NCI-H446 (cell line): ENCODE measurements around the gene ZSCAN31.
"Not testable (repeated sequence)": the region's sequence is repeated elsewhere in the genome, so short reads cannot be mapped to it uniquely, and the experiment has no call there.

ENCODE experiments used
- DNase-seq, 2 experiments: peaks; one replicate each; lab custom pipeline; 2025; lab: John Stamatoyannopoulos, UW

The ZSCAN31 gene

GRCh38 chr6:28335564-28336283 is at the start of gene ZSCAN31:
Gene ZSCAN31 (minus strand): TSS chr6:28336148. CDS start chr6:28329683, 6,465 bp downstream.
- peak; percentile 85 to 94 for DNase-seq

GRCh38 chr6:28384143-28384533 is 48.2 kb upstream of the ZSCAN31 start:
- DNase-seq = no peak

- no peak for DNase-seq
Observed at GRCh38 chr6:28383235-28384142, 47.5 kb upstream of the ZSCAN31 start.

GRCh38 chr6:28380381-28380780 is 44.4 kb upstream of the ZSCAN31 start:
- DNase-seq = no peak

- DNase-seq = no peak
Observed at GRCh38 chr6:28378644-28379043, 42.7 kb upstream of the ZSCAN31 start.

- no peak for DNase-seq
Observed at GRCh38 chr6:28377879-28378278, 41.9 kb upstream of the ZSCAN31 start.

GRCh38 chr6:28373925-28374324 is 38.0 kb upstream of the ZSCAN31 start:
- DNase-seq = no peak

- DNase-seq = no peak
Observed at GRCh38 chr6:28371706-28372451, 35.9 kb upstream of the ZSCAN31 start.

GRCh38 chr6:28371280-28371679 is 35.3 kb upstream of the ZSCAN31 start:
- no peak for DNase-seq

- DNase-seq = no peak
Observed at GRCh38 chr6:28370440-28370839, 34.5 kb upstream of the ZSCAN31 start.

GRCh38 chr6:28369463-28369862 is 33.5 kb upstream of the ZSCAN31 start:
- DNase-seq = no peak

GRCh38 chr6:28368522-28368921 is 32.6 kb upstream of the ZSCAN31 start:
- DNase-seq = no peak

GRCh38 chr6:28365590-28365989 is 29.6 kb upstream of the ZSCAN31 start:
- DNase-seq = not testable (repeated sequence)

- no peak for DNase-seq
Observed at GRCh38 chr6:28360961-28361360, 25.0 kb upstream of the ZSCAN31 start.

GRCh38 chr6:28359562-28359961 is 23.6 kb upstream of the ZSCAN31 start:
- DNase-seq = not testable (repeated sequence)

GRCh38 chr6:28357036-28357435 is 21.1 kb upstream of the ZSCAN31 start:
- DNase-seq = no peak

GRCh38 chr6:28356666-28357020 is 20.7 kb upstream of the ZSCAN31 start:
- no peak for DNase-seq

GRCh38 chr6:28355743-28356665 is 20.1 kb upstream of the ZSCAN31 start:
- peak; percentile 64 to 85 for DNase-seq

GRCh38 chr6:28354688-28355554 is 19.0 kb upstream of the ZSCAN31 start:
- no peak for DNase-seq

GRCh38 chr6:28353981-28354676 is 18.2 kb upstream of the ZSCAN31 start:
- no peak for DNase-seq
